ENCODE results near the gene CACNA1D.

The CACNA1D gene

DNA sequence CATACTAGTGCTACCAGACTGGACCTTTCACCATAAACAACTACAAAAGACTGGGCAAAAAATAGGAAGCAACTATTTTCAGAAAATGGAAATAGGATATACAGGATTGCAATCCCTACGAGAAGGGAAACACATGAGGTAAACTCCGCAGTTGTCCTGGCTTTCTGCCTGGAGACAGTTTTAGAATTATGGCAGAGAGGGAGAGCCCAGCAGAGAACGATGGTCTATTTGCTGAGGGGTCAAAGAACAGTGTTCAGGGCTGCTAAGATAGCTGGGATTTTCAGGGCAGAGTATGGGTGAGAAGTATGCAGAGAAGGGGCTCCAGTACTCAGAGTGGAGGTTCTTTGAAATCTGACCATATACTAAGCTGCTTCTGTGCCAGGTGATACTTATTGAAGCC, 188.4 kb downstream of the CACNA1D start:
- TF ChIP-seq SUZ12 (IDR thresholded peaks at IDR 0.05) (no peak), ARNT (IDR thresholded peaks at IDR 0.05) (no peak), L3MBTL2 (conservative IDR thresholded peaks at IDR 0.05) (no peak), ZNF384 (IDR thresholded peaks at IDR 0.05) (no peak), FOXK2 (IDR thresholded peaks at IDR 0.05) (no peak), HDGF (IDR thresholded peaks at IDR 0.05; ENCODE audit: borderline replicate concordance) (no peak), LEF1 (IDR thresholded peaks at IDR 0.05; ENCODE audit: borderline replicate concordance) (no peak), NFRKB (IDR thresholded peaks at IDR 0.05) (no peak), ELF4 (IDR thresholded peaks at IDR 0.05) (no peak), FOXM1 (IDR thresholded peaks at IDR 0.05; ENCODE audit: borderline replicate concordance) (no peak)
- TF ChIP-seq, protein P1, sequence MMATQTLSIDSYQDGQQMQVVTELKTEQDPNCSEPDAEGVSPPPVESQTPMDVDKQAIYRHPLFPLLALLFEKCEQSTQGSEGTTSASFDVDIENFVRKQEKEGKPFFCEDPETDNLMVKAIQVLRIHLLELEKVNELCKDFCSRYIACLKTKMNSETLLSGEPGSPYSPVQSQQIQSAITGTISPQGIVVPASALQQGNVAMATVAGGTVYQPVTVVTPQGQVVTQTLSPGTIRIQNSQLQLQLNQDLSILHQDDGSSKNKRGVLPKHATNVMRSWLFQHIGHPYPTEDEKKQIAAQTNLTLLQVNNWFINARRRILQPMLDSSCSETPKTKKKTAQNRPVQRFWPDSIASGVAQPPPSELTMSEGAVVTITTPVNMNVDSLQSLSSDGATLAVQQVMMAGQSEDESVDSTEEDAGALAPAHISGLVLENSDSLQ (IDR thresholded peaks at IDR 0.05) = no peak
- no peak for DNase-seq (ENCODE audit: extremely low spot score)
- CTCF ChIA-PET = interaction anchor here (0.6 kb wide), 1 partner anchor 311 kb away, joined by 4 read pairs; no protein-coding TSS in a partner anchor
- POLR2A ChIA-PET = no interaction called here

DNA sequence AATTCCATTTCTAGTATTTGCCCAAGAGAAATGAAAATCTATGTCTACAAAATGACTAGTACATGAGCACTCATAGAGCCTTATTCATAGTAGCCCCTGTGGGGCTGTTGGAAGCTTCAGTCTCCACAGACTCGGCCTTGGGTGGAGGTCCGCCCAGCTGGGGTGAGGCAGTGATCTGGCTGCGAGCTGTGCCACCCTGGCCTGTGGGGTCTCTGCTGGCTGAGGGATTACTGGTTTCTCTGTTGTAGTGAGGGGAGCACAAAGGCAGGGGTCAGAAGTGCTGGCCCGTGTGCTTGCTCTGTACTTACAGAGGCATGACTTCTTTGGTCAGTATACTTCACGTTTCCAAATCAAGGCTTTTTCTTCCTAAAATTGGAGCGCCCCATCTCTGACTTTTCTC, 193.7 kb downstream of the CACNA1D start:
- TF ChIP-seq BHLHE40 (IDR thresholded peaks at IDR 0.05; ENCODE audit: borderline replicate concordance) = no peak
- TF ChIP-seq TARDBP (IDR thresholded peaks at IDR 0.05) = no peak
- TF ChIP-seq SP1 (IDR thresholded peaks at IDR 0.05) = no peak
- no peak for TF ChIP-seq SUZ12 (IDR thresholded peaks at IDR 0.05)
- no peak for TF ChIP-seq HDGF (IDR thresholded peaks at IDR 0.05; ENCODE audit: borderline replicate concordance)
- TF ChIP-seq, protein P1 (IDR thresholded peaks at IDR 0.05) = no peak
- TF ChIP-seq NFRKB (IDR thresholded peaks at IDR 0.05) = no peak
- no peak for TF ChIP-seq ELF4 (IDR thresholded peaks at IDR 0.05)
- TF ChIP-seq ARNT (IDR thresholded peaks at IDR 0.05) = no peak
- TF ChIP-seq L3MBTL2 (conservative IDR thresholded peaks at IDR 0.05) = no peak
- no peak for TF ChIP-seq FOXK2 (IDR thresholded peaks at IDR 0.05)
- no peak for TF ChIP-seq CTBP1 (IDR thresholded peaks at IDR 0.05; ENCODE audit: borderline replicate concordance)
- no peak for TF ChIP-seq ZNF384 (IDR thresholded peaks at IDR 0.05)
- TF ChIP-seq LEF1 (IDR thresholded peaks at IDR 0.05; ENCODE audit: borderline replicate concordance) = no peak
- CTCF ChIA-PET = no interaction called here
- DNase-seq (ENCODE audit: extremely low spot score) = no peak
- POLR2A ChIA-PET = no interaction called here

GRCh38 chr3:53688989-53689388, 194.6 kb downstream of the CACNA1D start:
- no peak for TF ChIP-seq TARDBP (IDR thresholded peaks at IDR 0.05)
- CTCF ChIA-PET = no interaction called here
- POLR2A ChIA-PET = no interaction called here
- no peak for DNase-seq (ENCODE audit: extremely low spot score)

DNA sequence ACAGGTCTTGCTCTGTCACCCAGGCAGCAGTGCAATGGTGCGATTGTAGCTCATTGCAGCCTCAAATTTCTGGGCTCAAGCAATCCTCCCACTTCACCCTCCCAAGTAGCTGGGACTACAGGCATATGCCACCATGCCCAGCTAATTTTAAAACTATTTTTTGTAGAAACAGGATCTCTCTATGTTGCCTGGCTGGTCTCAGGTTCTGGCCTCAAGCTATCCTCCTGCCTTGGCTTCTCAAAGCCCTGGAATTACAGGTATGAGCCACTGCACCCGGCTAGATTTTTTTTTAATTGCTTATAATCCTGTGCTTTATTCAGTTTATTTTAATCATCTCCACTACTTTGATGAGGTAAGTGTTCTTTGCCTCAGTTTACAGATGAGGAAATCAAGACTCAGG, 195.3 kb downstream of the CACNA1D start:
- ChIA-PET POLR2A (no interaction called here), CTCF (interaction anchor here (1.0 kb wide), 1 partner anchor 44 kb away, joined by 3 read pairs; no protein-coding TSS in a partner anchor)
- TF ChIP-seq FOXA1 (IDR thresholded peaks at IDR 0.05) (no peak), SUZ12 (IDR thresholded peaks at IDR 0.05) (no peak), CTBP1 (IDR thresholded peaks at IDR 0.05; ENCODE audit: borderline replicate concordance) (no peak), LEF1 (IDR thresholded peaks at IDR 0.05; ENCODE audit: borderline replicate concordance) (no peak), ARNT (IDR thresholded peaks at IDR 0.05) (no peak), HDGF (IDR thresholded peaks at IDR 0.05; ENCODE audit: borderline replicate concordance) (no peak), BHLHE40 (IDR thresholded peaks at IDR 0.05; ENCODE audit: borderline replicate concordance) (no peak), L3MBTL2 (conservative IDR thresholded peaks at IDR 0.05) (no peak), SP1 (IDR thresholded peaks at IDR 0.05) (no peak), ZNF384 (IDR thresholded peaks at IDR 0.05) (no peak), ELF4 (IDR thresholded peaks at IDR 0.05) (no peak), FOXM1 (IDR thresholded peaks at IDR 0.05; ENCODE audit: borderline replicate concordance) (no peak)
- DNase-seq (ENCODE audit: extremely low spot score) = no peak

DNA sequence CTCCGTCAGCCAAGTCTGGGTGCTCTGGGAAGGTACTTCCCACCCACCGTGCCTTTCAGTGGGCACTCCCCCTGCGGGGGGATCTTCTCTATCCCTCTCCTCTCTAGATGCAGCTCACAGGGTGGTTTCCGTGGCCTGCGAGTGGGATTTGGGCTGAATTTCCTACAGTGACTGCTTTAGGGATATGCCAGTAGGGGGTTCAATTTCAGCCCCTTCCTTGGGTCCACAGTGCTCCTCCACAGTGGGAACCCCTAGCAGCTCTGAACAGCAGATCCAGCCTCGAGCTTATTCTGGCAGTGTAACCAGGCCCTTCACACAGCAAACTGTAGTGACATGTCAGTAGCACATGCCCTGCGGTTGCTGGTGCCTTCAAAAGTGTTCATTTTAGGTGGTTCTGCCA, 196.1 kb downstream of the CACNA1D start:
- CTCF ChIA-PET = no interaction called here
- POLR2A ChIA-PET = no interaction called here
- no peak for DNase-seq (ENCODE audit: extremely low spot score)
- TF ChIP-seq HDGF (IDR thresholded peaks at IDR 0.05; ENCODE audit: borderline replicate concordance) = no peak
- TF ChIP-seq FOXM1 (IDR thresholded peaks at IDR 0.05; ENCODE audit: borderline replicate concordance) = no peak
- TF ChIP-seq, protein P1 (IDR thresholded peaks at IDR 0.05) = no peak
- no peak for TF ChIP-seq ZNF384 (IDR thresholded peaks at IDR 0.05)
- TF ChIP-seq FOXK2 (IDR thresholded peaks at IDR 0.05) = no peak
- no peak for TF ChIP-seq L3MBTL2 (conservative IDR thresholded peaks at IDR 0.05)
- TF ChIP-seq TARDBP (IDR thresholded peaks at IDR 0.05) = no peak
- no peak for TF ChIP-seq CTBP1 (IDR thresholded peaks at IDR 0.05; ENCODE audit: borderline replicate concordance)
- TF ChIP-seq ARNT (IDR thresholded peaks at IDR 0.05) = no peak
- TF ChIP-seq ELF4 (IDR thresholded peaks at IDR 0.05) = no peak
- TF ChIP-seq LEF1 (IDR thresholded peaks at IDR 0.05; ENCODE audit: borderline replicate concordance) = no peak
- TF ChIP-seq SUZ12 (IDR thresholded peaks at IDR 0.05) = no peak
- no peak for TF ChIP-seq FOXA1 (IDR thresholded peaks at IDR 0.05)
- no peak for TF ChIP-seq SP1 (IDR thresholded peaks at IDR 0.05)
- TF ChIP-seq NFRKB (IDR thresholded peaks at IDR 0.05) = no peak
- no peak for TF ChIP-seq BHLHE40 (IDR thresholded peaks at IDR 0.05; ENCODE audit: borderline replicate concordance)

DNA sequence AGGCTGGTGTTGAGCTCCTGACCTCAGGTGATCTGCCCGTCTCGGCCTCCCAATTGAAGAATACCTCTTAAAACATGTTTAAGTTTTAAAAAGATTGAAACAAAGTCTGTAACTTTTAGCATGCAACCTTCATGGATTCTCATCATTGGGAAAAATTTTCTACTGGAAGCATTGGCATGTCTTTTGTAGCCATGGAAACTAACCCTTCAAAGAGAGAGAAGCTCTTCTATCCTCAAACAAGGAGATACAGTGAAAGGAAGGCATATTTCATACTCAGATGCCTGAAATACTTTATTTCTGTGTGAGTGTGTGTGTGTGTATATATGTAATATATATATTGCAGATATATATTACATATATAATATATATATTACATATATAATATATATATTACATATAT, 196.9 kb downstream of the CACNA1D start:
- POLR2A ChIA-PET = no interaction called here
- CTCF ChIA-PET = no interaction called here
- DNase-seq (ENCODE audit: extremely low spot score) = no peak
- TF ChIP-seq LEF1 (IDR thresholded peaks at IDR 0.05; ENCODE audit: borderline replicate concordance) = no peak
- TF ChIP-seq SP1 (IDR thresholded peaks at IDR 0.05) = no peak

- no peak for DNase-seq (ENCODE audit: extremely low spot score)
- ChIA-PET POLR2A (no interaction called here), CTCF (no interaction called here)
- TF ChIP-seq ELF4 (IDR thresholded peaks at IDR 0.05) = no peak
- TF ChIP-seq ZNF384 (IDR thresholded peaks at IDR 0.05) = no peak
- no peak for TF ChIP-seq ARNT (IDR thresholded peaks at IDR 0.05)
- TF ChIP-seq BHLHE40 (IDR thresholded peaks at IDR 0.05; ENCODE audit: borderline replicate concordance) = no peak
- TF ChIP-seq NFRKB (IDR thresholded peaks at IDR 0.05) = no peak
- TF ChIP-seq, protein P1 (IDR thresholded peaks at IDR 0.05) = no peak
- no peak for TF ChIP-seq FOXA1 (IDR thresholded peaks at IDR 0.05)
- TF ChIP-seq CTBP1 (IDR thresholded peaks at IDR 0.05; ENCODE audit: borderline replicate concordance) = no peak
- TF ChIP-seq FOXM1 (IDR thresholded peaks at IDR 0.05; ENCODE audit: borderline replicate concordance) = no peak
Observed at GRCh38 chr3:53691885-53692284, 197.5 kb downstream of the CACNA1D start.

Data from HEK293T (cell line).